Skeletal muscle tissue (tissue), 4 donors: ENCODE data around the gene PDZRN4. TPM values are rescaled to one million over a fixed set of nuclear protein-coding genes. Genes with fewer than 3 reads are reported as not detected.

Experiments used
- H3K27ac ChIP-seq: one replicate; pipeline ENCODE4 v1.7.0; 2013; ENCODE audit warnings: mild to moderate bottlenecking, low read depth, low read length, inconsistent platforms
- H3K27me3 ChIP-seq, 3 donors: one replicate each; pipeline ENCODE4 v1.7.0; 2013; ENCODE audit warnings: low read length in 3 of 3; ENCODE audit not compliant: control insufficient read depth in 3 of 3, insufficient read depth in 3 of 3
- H3K36me3 ChIP-seq, 3 donors: one replicate each; pipeline ENCODE4 v1.7.0; 2013; ENCODE audit warnings: low read length in 3 of 3; ENCODE audit not compliant: control insufficient read depth in 3 of 3, insufficient read depth in 3 of 3
- H3K4me1 ChIP-seq, 3 donors: one replicate each; pipeline ENCODE4 v1.7.0; 2013; ENCODE audit warnings: low read length in 3 of 3, mild to moderate bottlenecking in 3 of 3; ENCODE audit not compliant: control insufficient read depth in 3 of 3, insufficient read depth in 3 of 3
- H3K4me3 ChIP-seq, 3 donors: one replicate each; pipeline ENCODE4 v1.7.0; 2013; ENCODE audit warnings: low read length in 3 of 3
- H3K9ac ChIP-seq, 3 donors: one replicate each; pipeline ENCODE4 v1.7.0; 2013; ENCODE audit warnings: low read length in 3 of 3, mild to moderate bottlenecking in 3 of 3, moderate library complexity in 2 of 3, low read depth in 1 of 3
- H3K9me3 ChIP-seq, 3 donors: one replicate each; pipeline ENCODE4 v1.7.0; 2013; ENCODE audit warnings: low read length in 3 of 3; ENCODE audit not compliant: control insufficient read depth in 3 of 3
- total RNA-seq: library from RNA; depleted of rRNA; stranded (reverse); fragments of >200 nt; gene quantifications from one replicate; pipeline ENCODE4 v1.2.3, GENCODE V29; 2014
- donor health status: Osteomylitis.

Gene PDZRN4
- total RNA-seq, 1 donor from 2014 or later: 1.6 TPM

DNA sequence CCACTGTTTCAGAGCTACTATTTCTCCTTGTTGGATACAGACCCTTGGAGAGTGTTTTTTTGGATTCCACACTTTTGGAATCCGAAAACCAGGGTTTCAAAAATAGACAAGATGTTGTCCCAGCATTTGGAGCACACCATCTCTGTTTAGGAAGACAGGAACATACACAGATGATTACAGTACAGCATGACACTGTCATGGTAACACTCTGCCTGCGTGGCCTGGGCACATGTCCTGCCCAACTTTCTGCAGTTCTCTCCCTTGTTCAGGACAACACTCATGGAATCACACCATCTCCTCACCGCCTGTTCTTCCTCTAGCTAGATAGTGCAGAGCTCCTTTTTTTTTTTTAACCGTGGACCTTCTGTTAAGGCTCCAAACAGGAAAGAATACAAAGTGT, 369.2 kb downstream of the PDZRN4 start:
- Histone ChIP-seq H3K9me3 (no peaks in the 10 kb centered on the region), H3K9ac (no peak overlapping the region), H3K4me3 (no peak overlapping the region), H3K4me1 (no peaks in the 10 kb centered on the region), H3K27me3 (no peaks in the 10 kb centered on the region), H3K36me3 (no peaks in the 10 kb centered on the region), H3K27ac (no peak overlapping the region)

DNA sequence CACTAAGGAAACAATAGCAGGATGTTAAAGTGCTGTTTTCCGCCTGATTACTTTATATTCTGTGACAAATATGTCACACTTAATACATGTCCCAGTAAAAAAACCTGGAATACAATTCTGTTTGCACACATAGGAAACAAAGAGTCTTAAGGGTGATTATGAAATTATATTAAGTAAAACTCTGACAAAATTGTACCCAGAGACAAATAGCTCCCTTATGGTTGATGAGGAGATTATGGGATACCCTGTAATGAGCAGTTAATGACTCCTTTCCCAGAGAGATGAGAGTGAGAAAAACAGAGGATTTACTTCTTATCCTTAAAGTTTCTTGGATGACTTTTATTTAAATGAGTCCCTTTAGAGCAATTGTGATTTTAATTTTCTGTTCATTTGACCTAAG, 370.6 kb downstream of the PDZRN4 start:
- H3K4me3 ChIP-seq: no peak overlapping the region
- H3K36me3 ChIP-seq: no peaks in the 10 kb centered on the region
- no peaks in the 10 kb centered on the region for H3K9me3 ChIP-seq
- H3K4me1 ChIP-seq: no peaks in the 10 kb centered on the region
- H3K27ac ChIP-seq: no peak overlapping the region
- H3K9ac ChIP-seq: no peak overlapping the region
- H3K27me3 ChIP-seq: no peaks in the 10 kb centered on the region

DNA sequence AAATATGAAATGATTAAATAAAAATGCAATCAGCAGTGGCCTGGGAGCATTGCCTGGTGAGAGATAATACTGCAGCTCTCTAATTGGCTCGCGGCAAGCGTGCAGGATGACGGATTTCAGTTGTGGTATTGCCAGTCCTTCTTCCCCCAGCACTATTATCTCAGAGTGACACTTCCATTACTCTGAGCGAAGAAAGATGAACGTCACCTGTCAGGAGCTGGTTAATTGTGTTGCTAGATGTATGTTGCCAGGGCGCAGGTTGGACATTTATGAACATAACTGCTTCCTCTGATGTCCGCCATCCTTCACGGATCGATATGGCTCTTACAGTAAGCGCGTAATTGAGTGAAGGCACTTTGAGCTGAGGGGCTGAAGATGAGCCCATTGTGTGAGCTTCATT, 374.9 kb downstream of the PDZRN4 start:
- no peaks in the 10 kb centered on the region for H3K36me3 ChIP-seq
- H3K27me3 ChIP-seq: no peaks in the 10 kb centered on the region
- H3K4me3 ChIP-seq: no peak overlapping the region
- H3K9me3 ChIP-seq: no peaks in the 10 kb centered on the region
- no peak overlapping the region for H3K9ac ChIP-seq
- no peaks in the 10 kb centered on the region for H3K4me1 ChIP-seq
- H3K27ac ChIP-seq: no peak overlapping the region

DNA sequence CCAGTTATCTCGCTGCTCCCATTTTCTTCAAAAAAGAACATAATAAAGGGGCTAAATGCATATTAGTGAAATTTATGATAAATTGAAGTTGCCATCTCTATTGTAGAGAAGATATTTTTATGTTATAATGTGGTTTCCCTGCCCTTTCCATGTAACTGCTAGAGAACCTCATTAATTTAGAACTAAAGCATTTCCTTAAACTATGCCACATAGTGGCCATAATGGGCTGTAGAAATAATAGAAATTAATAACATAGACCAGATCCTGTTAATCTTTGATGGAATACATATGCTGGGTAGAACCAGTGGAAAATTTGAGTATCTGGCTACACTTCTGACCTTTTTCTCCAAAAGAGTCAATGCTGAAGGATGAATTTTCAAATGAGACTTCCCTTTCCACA, 376.7 kb downstream of the PDZRN4 start:
- H3K36me3 ChIP-seq: no peaks in the 10 kb centered on the region
- no peak overlapping the region for H3K4me3 ChIP-seq
- no peak overlapping the region for H3K9ac ChIP-seq
- no peaks in the 10 kb centered on the region for H3K9me3 ChIP-seq
- no peaks in the 10 kb centered on the region for H3K4me1 ChIP-seq
- no peak overlapping the region for H3K27ac ChIP-seq
- no peaks in the 10 kb centered on the region for H3K27me3 ChIP-seq

DNA sequence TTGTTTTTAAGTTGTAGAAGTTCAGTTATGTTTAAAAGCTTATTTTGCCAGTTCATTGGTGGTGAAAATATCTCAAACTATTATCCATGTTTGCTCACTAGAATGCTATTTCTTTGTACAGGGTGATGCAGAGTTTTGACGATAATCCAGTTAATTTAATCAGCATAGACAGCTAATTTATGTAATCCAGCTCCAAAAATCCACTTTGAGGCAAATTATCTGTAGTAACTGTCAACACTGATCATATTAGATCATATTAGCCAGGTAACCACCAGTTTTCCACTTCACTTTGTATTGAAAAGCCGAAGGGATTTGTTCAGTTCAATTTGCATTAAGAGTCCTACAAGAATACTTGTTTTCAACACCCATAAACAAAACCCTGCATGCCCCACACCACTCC, 378.6 kb downstream of the PDZRN4 start:
- Histone ChIP-seq H3K36me3 (no peaks in the 10 kb centered on the region), H3K27me3 (no peaks in the 10 kb centered on the region), H3K4me1 (no peaks in the 10 kb centered on the region), H3K27ac (no peak overlapping the region), H3K9me3 (no peaks in the 10 kb centered on the region), H3K4me3 (no peak overlapping the region), H3K9ac (no peak overlapping the region)

DNA sequence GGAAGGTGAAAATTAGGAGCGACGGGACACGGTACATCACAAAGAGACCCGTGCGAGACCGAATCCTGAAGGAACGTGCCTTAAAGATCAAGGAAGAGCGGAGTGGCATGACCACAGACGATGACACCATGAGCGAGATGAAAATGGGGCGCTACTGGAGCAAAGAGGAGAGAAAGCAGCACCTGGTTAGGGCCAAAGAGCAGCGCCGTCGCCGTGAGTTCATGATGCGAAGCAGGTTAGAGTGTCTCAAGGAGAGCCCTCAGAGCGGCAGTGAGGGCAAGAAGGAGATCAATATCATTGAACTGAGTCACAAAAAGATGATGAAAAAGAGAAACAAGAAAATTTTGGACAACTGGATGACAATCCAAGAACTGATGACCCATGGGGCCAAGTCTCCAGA, 385.3 kb downstream of the PDZRN4 start:
- H3K27ac ChIP-seq: no peak overlapping the region
- no peak overlapping the region for H3K4me3 ChIP-seq
- H3K9me3 ChIP-seq: no peaks in the 10 kb centered on the region
- H3K9ac ChIP-seq: no peak overlapping the region
- H3K4me1 ChIP-seq: no peaks in the 10 kb centered on the region
- no peaks in the 10 kb centered on the region for H3K27me3 ChIP-seq
- H3K36me3 ChIP-seq: no peaks in the 10 kb centered on the region

DNA sequence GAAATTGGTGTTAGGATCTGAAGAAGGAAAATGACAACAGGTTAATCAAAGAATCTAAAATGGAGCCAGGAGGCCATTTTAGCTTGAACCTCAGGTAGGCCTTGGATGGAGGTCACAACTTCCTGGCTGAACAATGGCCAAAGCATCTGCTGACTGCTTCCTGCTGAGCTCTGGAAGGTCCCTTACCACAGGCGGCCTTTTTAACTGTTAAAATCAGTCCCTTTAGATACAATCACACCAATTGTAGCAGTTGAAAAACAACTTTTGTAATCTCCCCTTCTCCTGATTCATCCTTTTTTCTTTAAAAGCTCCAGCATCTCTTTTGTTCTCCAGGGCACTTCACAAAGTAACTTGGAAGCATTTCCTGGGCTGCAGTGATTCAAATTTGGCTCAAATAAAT, 388.8 kb downstream of the PDZRN4 start:
- no peak overlapping the region for H3K4me3 ChIP-seq
- H3K4me1 ChIP-seq: no peaks in the 10 kb centered on the region
- no peaks in the 10 kb centered on the region for H3K27me3 ChIP-seq
- H3K36me3 ChIP-seq: no peaks in the 10 kb centered on the region
- no peaks in the 10 kb centered on the region for H3K9me3 ChIP-seq
- H3K9ac ChIP-seq: no peak overlapping the region
- H3K27ac ChIP-seq: no peak overlapping the region

DNA sequence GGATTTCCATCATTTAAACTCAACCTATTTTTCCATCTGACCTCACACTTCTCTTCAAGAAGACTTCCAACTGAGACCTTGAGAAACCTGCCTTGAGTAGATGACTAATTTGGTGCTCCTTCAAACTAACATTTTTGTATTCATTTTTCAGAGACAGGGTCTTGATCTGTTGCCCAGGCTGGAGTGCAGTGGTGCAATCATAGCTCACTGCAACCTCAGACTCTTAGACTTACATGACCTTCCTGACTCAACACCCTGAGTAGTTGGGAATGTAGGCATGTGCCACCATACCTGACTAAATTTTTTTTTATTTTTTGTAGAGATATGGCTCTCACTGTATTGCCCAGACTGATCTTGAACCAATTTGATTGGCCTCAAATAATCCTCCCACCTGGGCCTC, 389.9 kb downstream of the PDZRN4 start:
- H3K9ac ChIP-seq: no peak overlapping the region
- no peak overlapping the region for H3K4me3 ChIP-seq
- no peak overlapping the region for H3K27ac ChIP-seq
- no peaks in the 10 kb centered on the region for H3K27me3 ChIP-seq
- no peaks in the 10 kb centered on the region for H3K9me3 ChIP-seq
- H3K4me1 ChIP-seq: no peaks in the 10 kb centered on the region
- H3K36me3 ChIP-seq: no peaks in the 10 kb centered on the region

DNA sequence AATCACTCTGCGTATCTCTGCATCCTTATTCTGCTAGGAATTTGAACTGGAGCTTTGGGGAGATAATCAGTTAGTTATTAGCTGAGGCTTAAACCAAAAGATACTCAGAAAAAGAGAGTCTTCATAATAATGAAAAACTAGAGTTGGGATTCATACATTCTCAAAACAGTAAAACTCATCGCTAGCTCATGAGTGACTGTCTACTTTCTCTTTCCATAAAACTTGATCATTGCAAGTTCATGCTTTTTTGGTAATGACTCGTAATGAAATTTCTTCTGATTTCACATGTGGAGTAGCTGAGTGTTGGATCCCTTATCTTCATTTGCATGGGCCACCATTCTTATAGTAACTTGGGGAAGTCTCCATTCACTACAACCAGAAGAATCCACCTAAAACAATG, 397.7 kb downstream of the PDZRN4 start:
- Histone ChIP-seq H3K4me1 (no peaks in the 10 kb centered on the region), H3K27ac (no peak overlapping the region), H3K9ac (no peak overlapping the region), H3K9me3 (no peaks in the 10 kb centered on the region), H3K4me3 (no peak overlapping the region), H3K27me3 (no peaks in the 10 kb centered on the region), H3K36me3 (no peaks in the 10 kb centered on the region)

DNA sequence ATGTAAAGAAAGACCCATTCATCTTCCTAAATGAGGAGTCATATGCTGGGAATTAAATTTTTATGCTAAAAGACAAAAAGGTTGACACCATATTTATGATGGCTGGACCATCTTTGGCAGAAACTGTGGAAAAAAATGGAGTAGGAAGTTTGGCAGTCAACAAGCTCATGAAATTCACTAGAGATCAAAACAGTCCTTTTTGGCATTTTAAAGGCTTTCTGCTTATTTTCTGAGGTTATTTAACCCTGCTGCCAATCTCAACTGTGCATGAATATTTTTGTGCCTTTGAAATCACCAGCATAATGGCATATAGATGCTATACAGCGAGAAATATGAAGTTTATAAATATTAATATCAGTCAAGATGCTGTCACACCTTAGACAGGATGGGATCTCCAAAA, 399.5 kb downstream of the PDZRN4 start:
- Histone ChIP-seq H3K27me3 (no peaks in the 10 kb centered on the region), H3K27ac (no peak overlapping the region), H3K4me1 (no peaks in the 10 kb centered on the region), H3K9ac (no peak overlapping the region), H3K9me3 (no peaks in the 10 kb centered on the region), H3K4me3 (no peak overlapping the region), H3K36me3 (no peaks in the 10 kb centered on the region)

DNA sequence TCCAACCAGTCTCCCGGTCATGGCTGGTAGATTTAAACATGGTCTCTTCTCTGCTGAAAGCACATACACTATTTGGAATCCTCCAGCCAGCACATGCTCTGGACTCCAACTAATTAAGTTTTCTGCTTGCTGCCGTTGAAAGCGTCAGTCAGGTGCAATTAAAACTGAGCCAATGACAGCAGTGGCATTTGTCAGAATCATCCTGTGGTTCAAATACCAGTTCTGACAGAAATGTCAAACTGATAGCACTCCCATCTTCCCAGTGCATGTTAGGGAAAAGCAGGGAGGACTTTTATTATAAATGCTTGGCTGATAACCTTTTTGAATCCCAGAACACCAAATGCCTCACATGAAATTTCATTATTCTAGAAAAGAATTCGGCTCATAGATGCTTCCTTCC, 401.8 kb downstream of the PDZRN4 start:
- H3K4me1 ChIP-seq: no peaks in the 10 kb centered on the region
- H3K27me3 ChIP-seq: no peaks in the 10 kb centered on the region
- H3K9ac ChIP-seq: no peak overlapping the region
- no peak overlapping the region for H3K27ac ChIP-seq
- H3K9me3 ChIP-seq: no peaks in the 10 kb centered on the region
- no peak overlapping the region for H3K4me3 ChIP-seq
- no peaks in the 10 kb centered on the region for H3K36me3 ChIP-seq
